ENCODE data around the gene CYBB. TPM values are rescaled to one million over a fixed set of nuclear protein-coding genes. Genes with fewer than 3 reads are reported as not detected.

CYBB gene
- total and polyA plus RNA-seq, 11 donors = 1.4 to 180 (median 8.3) TPM

DNA sequence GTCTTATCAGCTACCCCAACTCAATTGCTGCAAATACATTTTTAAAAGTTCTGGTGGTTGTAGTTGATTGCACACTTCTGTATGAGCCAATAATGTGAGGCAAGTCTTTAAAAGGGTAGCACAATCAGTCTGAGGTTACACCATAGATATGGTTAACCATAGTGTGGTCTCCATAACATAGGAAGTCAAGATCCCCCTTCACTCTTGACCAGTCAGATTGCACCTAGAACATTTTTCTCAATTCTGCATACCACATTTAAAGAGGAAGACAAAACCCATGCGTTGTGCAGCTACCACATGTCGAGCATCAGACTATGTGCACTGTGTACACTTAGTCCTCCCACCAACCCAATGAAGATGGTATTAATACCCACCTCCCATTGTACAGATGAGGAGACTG lies 26.5 kb upstream of the CYBB start:
- Histone ChIP-seq H3K36me3 (no peaks in the 10 kb centered on the region), H3K4me3 (no peak overlapping the region), H3K9me3 (no peaks in the 10 kb centered on the region), H3K4me1 (peaks cover 0 to 24% (median 0%) of the 10 kb centered on the region in 12 donors), H3K27me3 (no peaks in the 10 kb centered on the region), H3K27ac (peak overlapping the region in 1 of 12 donors; percentile 81)
- TF ChIP-seq, protein P1, sequence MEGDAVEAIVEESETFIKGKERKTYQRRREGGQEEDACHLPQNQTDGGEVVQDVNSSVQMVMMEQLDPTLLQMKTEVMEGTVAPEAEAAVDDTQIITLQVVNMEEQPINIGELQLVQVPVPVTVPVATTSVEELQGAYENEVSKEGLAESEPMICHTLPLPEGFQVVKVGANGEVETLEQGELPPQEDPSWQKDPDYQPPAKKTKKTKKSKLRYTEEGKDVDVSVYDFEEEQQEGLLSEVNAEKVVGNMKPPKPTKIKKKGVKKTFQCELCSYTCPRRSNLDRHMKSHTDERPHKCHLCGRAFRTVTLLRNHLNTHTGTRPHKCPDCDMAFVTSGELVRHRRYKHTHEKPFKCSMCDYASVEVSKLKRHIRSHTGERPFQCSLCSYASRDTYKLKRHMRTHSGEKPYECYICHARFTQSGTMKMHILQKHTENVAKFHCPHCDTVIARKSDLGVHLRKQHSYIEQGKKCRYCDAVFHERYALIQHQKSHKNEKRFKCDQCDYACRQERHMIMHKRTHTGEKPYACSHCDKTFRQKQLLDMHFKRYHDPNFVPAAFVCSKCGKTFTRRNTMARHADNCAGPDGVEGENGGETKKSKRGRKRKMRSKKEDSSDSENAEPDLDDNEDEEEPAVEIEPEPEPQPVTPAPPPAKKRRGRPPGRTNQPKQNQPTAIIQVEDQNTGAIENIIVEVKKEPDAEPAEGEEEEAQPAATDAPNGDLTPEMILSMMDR (IDR thresholded peaks at IDR 0.05) = no peak
- no peak for TF ChIP-seq POLR2A (IDR thresholded peaks at IDR 0.05)
- 59 to 89% (median 69%) methylated on average over 2 of the region's 2 CpGs for WGBS, 4 donors
- no peak for DNase-seq
- ATAC-seq = no peak
- intact Hi-C loops (cut with DNase I) = no loop called here

DNA sequence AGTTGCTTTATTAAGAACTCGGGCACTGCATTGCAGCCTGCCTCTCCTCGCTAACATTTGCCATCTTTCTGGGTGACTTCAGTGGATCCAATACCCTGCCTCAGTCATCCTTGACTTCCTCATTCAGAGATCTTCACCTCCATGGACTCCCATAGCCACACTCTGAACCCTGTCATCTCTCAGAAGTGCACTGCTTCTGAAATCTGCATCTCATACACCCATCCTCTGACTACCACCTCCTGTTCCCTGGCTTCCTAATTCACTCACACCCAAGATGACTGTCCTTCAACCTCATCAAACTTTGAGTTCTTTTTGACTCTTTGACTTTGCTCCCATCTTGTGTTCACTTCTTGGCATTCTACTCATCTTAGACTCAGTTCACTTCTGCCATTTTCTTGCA lies 25.3 kb upstream of the CYBB start:
- ATAC-seq = no peak
- no peaks in the 10 kb centered on the region for H3K27me3 ChIP-seq
- H3K9me3 ChIP-seq = no peaks in the 10 kb centered on the region
- TF ChIP-seq, protein P1 (IDR thresholded peaks at IDR 0.05) = no peak
- no peak for TF ChIP-seq POLR2A (IDR thresholded peaks at IDR 0.05)
- peaks cover 0 to 24% (median 0%) of the 10 kb centered on the region in 12 donors for H3K4me1 ChIP-seq
- DNase-seq = no peak
- WGBS, 4 donors = 79 to 96% (median 86%) methylated on average over 2 of the region's 2 CpGs
- intact Hi-C loops (cut with DNase I) = no loop called here
- H3K4me3 ChIP-seq = no peak overlapping the region
- peak overlapping the region in 1 of 12 donors; percentile 81 for H3K27ac ChIP-seq
- no peaks in the 10 kb centered on the region for H3K36me3 ChIP-seq

DNA sequence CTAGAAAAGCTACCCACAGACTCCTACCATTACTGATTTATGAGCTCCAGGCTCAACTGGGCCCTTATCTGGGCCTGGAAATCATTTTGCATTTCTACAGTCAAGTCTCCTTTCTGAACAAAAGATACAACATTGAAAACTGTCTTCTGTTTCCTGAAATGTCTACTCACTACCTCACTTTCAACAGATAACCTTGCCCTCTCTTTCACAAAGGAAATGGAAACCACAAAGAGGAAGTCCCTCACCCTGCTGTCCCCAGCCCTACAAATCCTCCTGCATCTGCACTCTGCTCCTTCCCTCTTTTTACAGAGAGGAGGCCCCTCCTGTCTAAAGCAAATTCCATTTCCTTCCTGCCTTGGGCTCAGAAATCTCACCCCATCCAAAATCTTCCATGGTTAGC lies 24.8 kb upstream of the CYBB start:
- peak overlapping the region in 1 of 12 donors; percentile 81 for H3K27ac ChIP-seq
- H3K36me3 ChIP-seq = no peaks in the 10 kb centered on the region
- H3K4me3 ChIP-seq = no peak overlapping the region
- TF ChIP-seq, protein P1 (IDR thresholded peaks at IDR 0.05) = no peak
- no peak for TF ChIP-seq POLR2A (IDR thresholded peaks at IDR 0.05)
- DNase-seq (no peak), ATAC-seq (peak in 1 of 4 donors; percentile 74)
- no peaks in the 10 kb centered on the region for H3K9me3 ChIP-seq
- intact Hi-C loops (cut with DNase I) = no loop called here
- no peaks in the 10 kb centered on the region for H3K27me3 ChIP-seq
- H3K4me1 ChIP-seq = peaks cover 0 to 24% (median 0%) of the 10 kb centered on the region in 12 donors

DNA sequence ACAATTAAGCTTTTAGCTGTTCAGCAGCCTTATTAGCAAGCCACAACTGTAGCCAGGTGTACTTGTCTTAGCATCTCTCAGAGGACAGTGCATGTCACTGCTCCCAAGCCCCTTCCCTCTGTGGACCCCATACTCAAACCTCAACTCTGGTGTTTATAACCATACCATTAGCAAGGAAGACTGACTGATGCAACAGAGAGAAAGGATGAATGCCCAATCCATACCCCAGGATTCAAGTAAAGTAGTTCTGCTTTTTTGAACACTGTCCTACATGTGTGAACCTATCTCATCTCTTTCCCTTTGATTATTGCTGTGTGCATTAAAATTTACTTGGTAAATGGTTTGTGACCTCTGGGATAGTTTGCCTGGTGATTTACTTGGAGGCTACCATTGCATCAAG lies 22.8 kb upstream of the CYBB start:
- H3K9me3 ChIP-seq = no peaks in the 10 kb centered on the region
- TF ChIP-seq POLR2A (IDR thresholded peaks at IDR 0.05) = no peak
- TF ChIP-seq, protein P1 (IDR thresholded peaks at IDR 0.05) = no peak
- no peak overlapping the region for H3K27ac ChIP-seq
- no peak for DNase-seq
- no peaks in the 10 kb centered on the region for H3K27me3 ChIP-seq
- H3K36me3 ChIP-seq = no peaks in the 10 kb centered on the region
- intact Hi-C loops (cut with DNase I) = no loop called here
- peaks cover 0 to 24% (median 0%) of the 10 kb centered on the region in 12 donors for H3K4me1 ChIP-seq
- ATAC-seq = no peak
- no peak overlapping the region for H3K4me3 ChIP-seq
